Stomach (tissue), 9 donors: ENCODE measurements around the gene OR5H6. TPM values are rescaled to one million over a fixed set of nuclear protein-coding genes. Genes with fewer than 3 reads are reported as not detected.

Experiments used
- DNase-seq, 2 donors: peaks; one replicate each; pipeline versions ENCODE4 v3.0.0 to v3.0.0-alpha.2; 2013 to 2019
- H3K27ac ChIP-seq, 5 donors: fragments of 200-600 bp in 4 of 5; sonication (generic) in 4 of 5; one replicate each; pipeline ENCODE4 v1.5.1; 2013 to 2019; ENCODE audit warnings: mild to moderate bottlenecking in 1 of 5, moderate library complexity in 1 of 5
- H3K27me3 ChIP-seq, 3 donors: fragments of 200-600 bp; sonication (generic); one replicate each; pipeline ENCODE4 v1.5.1; 2017 to 2019; ENCODE audit warnings: mixed run types in 1 of 3
- H3K36me3 ChIP-seq, 4 donors: fragments of 200-600 bp; sonication (generic); 1 replicate in 3 of 4; 2 replicates in 1 of 4; pipeline ENCODE4 v1.5.1; 2016 to 2019
- H3K4me1 ChIP-seq, 4 donors: fragments of 200-600 bp; sonication (generic); one replicate each; pipeline ENCODE4 v1.5.1; 2016 to 2019
- H3K4me3 ChIP-seq, 4 donors: fragments of 200-600 bp; sonication (generic) in 3 of 4; one replicate each; pipeline ENCODE4 v1.5.1; 2016 to 2019; ENCODE audit warnings: mild to moderate bottlenecking in 1 of 4
- H3K9me3 ChIP-seq, 4 donors: fragments of 200-600 bp; sonication (generic); one replicate each; pipeline ENCODE4 v1.5.1; 2016 to 2019
- EP300 ChIP-seq: sonication (generic); formaldehyde crosslinking; IDR thresholded peaks from one replicate; pipeline ENCODE4 v1.6.1; 2017; ENCODE audit warnings: antibody characterized with exemption
- POLR2A ChIP-seq, 4 donors: fragments of 450-650 bp; IDR thresholded peaks; one replicate each; pipeline ENCODE4 v1.6.1; 2016; ENCODE audit warnings: antibody characterized with exemption in 4 of 4, control low read depth in 2 of 4, mild to moderate bottlenecking in 1 of 4, moderate library complexity in 1 of 4
- POLR2AphosphoS5 ChIP-seq, 3 donors: sonication (generic); formaldehyde crosslinking; IDR thresholded peaks; one replicate each; pipeline ENCODE4 v1.6.1; 2016; ENCODE audit warnings: antibody characterized with exemption in 3 of 3
- WGBS, 5 donors: extraction: QIAGEN DNeasy Blood & Tissue Kit in 3 of 5; methylation state at CpG; one replicate each; pipeline versions ENCODE4 v1.1.5 to v1.1.7; 2013 to 2018; 5-methylcytosine and 5-hydroxymethylcytosine counted together
- intact Hi-C: fragments of 100-400 bp; cut with DNase I; formaldehyde crosslinking; loops from one replicate; pipeline ENCODE4 v1.15.1; 2023; ENCODE audit warnings: low total_unique reads
- polyA plus RNA-seq, 3 donors: library from polyadenylated mRNA; stranded (reverse); fragments of 200-250 nt; gene quantifications; one replicate each; pipeline ENCODE4 v1.2.3, GENCODE V29; 2013
- total RNA-seq, 5 donors: library from RNA; depleted of rRNA; stranded (reverse); fragments of >200 nt; gene quantifications; one replicate each; pipeline versions ENCODE4 v1.1.0 to v1.2.3, GENCODE V29; 2014 to 2016
- TF ChIP-seq, protein P1 (sequence below), 7 experiments: fragments of 450-650 bp in 4 of 7; fragments of 200-600 bp in 3 of 7; sonication (generic) in 3 of 7; IDR thresholded peaks; one replicate each; pipeline ENCODE4 v1.5.1; 2016 to 2019; ENCODE audit warnings: antibody characterized with exemption in 7 of 7, control low read depth in 2 of 7, mild to moderate bottlenecking in 1 of 7
- donor health status: healthy with polysubstance abuse.
- donor health status: Bipolar disorder and iron deficiency.
- donor health status: healthy.

OR5H6 gene
- total and polyA plus RNA-seq, 8 donors: not detected

GRCh38 chr3:98274914-98275313 is 10.9 kb downstream of the OR5H6 start:
- no peak overlapping the region for H3K27ac ChIP-seq
- H3K36me3 ChIP-seq: no peaks in the 10 kb centered on the region
- no peaks in the 10 kb centered on the region for H3K27me3 ChIP-seq
- DNase-seq: no peak
- intact Hi-C loops: no loop called here
- peaks cover under 1 to 30% (median 16%) of the 10 kb centered on the region in 4 donors for H3K9me3 ChIP-seq
- WGBS, 5 donors: 79 to 100% (median 85%) methylated on average over 1 to 3 of the region's 3 CpGs
- TF ChIP-seq POLR2A (IDR thresholded peaks at IDR 0.05) (no peak), EP300 (no peak), POLR2AphosphoS5 (IDR thresholded peaks at IDR 0.05) (no peak)
- TF ChIP-seq, protein P1, sequence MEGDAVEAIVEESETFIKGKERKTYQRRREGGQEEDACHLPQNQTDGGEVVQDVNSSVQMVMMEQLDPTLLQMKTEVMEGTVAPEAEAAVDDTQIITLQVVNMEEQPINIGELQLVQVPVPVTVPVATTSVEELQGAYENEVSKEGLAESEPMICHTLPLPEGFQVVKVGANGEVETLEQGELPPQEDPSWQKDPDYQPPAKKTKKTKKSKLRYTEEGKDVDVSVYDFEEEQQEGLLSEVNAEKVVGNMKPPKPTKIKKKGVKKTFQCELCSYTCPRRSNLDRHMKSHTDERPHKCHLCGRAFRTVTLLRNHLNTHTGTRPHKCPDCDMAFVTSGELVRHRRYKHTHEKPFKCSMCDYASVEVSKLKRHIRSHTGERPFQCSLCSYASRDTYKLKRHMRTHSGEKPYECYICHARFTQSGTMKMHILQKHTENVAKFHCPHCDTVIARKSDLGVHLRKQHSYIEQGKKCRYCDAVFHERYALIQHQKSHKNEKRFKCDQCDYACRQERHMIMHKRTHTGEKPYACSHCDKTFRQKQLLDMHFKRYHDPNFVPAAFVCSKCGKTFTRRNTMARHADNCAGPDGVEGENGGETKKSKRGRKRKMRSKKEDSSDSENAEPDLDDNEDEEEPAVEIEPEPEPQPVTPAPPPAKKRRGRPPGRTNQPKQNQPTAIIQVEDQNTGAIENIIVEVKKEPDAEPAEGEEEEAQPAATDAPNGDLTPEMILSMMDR (IDR thresholded peaks at IDR 0.05): no peak
- no peak overlapping the region for H3K4me3 ChIP-seq
- H3K4me1 ChIP-seq: no peaks in the 10 kb centered on the region

DNA sequence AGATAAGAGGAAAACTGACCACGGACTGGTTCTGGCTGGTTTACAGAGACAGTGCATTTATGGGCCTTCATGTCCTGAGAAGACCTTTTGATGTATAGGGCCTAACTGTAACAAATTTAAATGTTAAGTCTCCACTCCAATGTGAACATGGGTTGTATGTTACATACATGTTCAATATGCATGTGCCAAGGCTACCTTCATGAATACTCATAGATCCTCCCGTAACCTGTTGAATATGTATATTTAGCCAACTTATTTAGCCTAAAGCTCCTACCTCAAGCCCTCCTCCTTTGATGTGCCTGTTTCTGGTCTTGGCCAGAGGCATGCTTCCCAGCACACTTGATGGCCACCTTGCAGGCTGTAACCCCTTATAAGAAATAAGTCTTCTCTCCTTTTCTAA is 18.2 kb downstream of the OR5H6 start, which contains the start of gene OR5H2:
Gene OR5H2 (plus strand): TSS at position 301 of the 400 bp plus-strand sequence. CDS start 398 bp downstream, outside the sequence.
- no peak for DNase-seq
- Histone ChIP-seq H3K4me3 (no peak within 1 kb of the TSS), H3K27ac (no peak within 1 kb of the TSS), H3K36me3 (no peaks in the 10 kb centered on the region), H3K4me1 (no peaks in the 10 kb centered on the region), H3K27me3 (no peaks in the 10 kb centered on the region), H3K9me3 (no peaks in the 10 kb centered on the region)
- WGBS, 5 donors: 50 to 71% (median 62%) methylated on average over 2 of the region's 2 CpGs
- intact Hi-C loops: no loop called here
- TF ChIP-seq EP300 (no peak), POLR2AphosphoS5 (IDR thresholded peaks at IDR 0.05) (no peak)
- TF ChIP-seq, protein P1 (IDR thresholded peaks at IDR 0.05): no peak

GRCh38 chr3:98290916-98291315 is 26.9 kb downstream of the OR5H6 start:
- intact Hi-C loops: no loop called here
- Histone ChIP-seq H3K4me3 (no peak overlapping the region), H3K27me3 (no peaks in the 10 kb centered on the region), H3K27ac (no peak overlapping the region), H3K4me1 (no peaks in the 10 kb centered on the region), H3K36me3 (no peaks in the 10 kb centered on the region), H3K9me3 (peaks cover 0 to 15% (median 0%) of the 10 kb centered on the region in 4 donors)
- 33 to 64% (median 39%) methylated on average over 1 of the region's 1 CpG for WGBS, 5 donors
- no peak for DNase-seq
- TF ChIP-seq POLR2A (IDR thresholded peaks at IDR 0.05): no peak
- TF ChIP-seq, protein P1 (IDR thresholded peaks at IDR 0.05): no peak
- TF ChIP-seq EP300: no peak
- no peak for TF ChIP-seq POLR2AphosphoS5 (IDR thresholded peaks at IDR 0.05)

DNA sequence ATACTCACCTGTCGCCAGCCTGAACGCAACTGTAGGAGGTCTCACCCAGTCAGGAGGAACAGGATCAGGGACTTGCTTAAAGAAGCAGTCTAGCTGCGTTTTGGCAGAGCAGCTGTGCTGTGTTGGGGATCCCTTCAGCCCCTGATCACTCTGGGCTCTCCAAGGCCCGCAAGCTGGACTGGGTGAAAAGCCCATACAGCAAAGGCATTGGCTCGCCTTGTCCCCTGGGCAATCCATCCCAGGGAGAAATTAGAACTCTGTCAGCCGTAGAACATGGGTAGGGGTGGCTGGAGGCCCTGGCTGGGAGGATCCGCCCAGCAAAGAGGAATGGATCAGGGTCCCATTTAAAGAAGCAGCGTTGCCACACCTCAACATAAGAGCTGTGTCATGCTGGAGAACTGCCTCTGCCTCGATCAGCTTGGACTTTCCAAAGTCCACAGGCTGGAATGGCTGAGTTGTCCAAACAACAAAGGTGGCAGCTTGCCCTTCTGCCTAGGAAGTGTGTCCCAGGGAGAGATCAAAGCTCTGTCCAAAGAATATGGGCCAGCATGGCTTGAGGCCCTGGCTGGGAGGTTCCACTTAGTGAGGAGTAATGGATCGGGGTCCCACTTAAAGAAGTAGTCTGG is 27.4 kb downstream of the OR5H6 start:
- intact Hi-C loops: no loop called here

More for the DNA sequence above, 27.4 kb downstream of the OR5H6 start:
- Histone ChIP-seq H3K27ac (no peak overlapping the region), H3K4me1 (no peaks in the 10 kb centered on the region), H3K4me3 (no peak overlapping the region), H3K9me3 (peaks cover 0 to 19% (median 2%) of the 10 kb centered on the region in 4 donors), H3K36me3 (no peaks in the 10 kb centered on the region), H3K27me3 (no peaks in the 10 kb centered on the region)
- no peak for TF ChIP-seq POLR2A (IDR thresholded peaks at IDR 0.05)
- TF ChIP-seq, protein P1 (IDR thresholded peaks at IDR 0.05): no peak
- TF ChIP-seq POLR2AphosphoS5 (IDR thresholded peaks at IDR 0.05): no peak
- TF ChIP-seq EP300: no peak
- DNase-seq: no peak
- WGBS, 5 donors: 67 to 86% (median 73%) methylated on average over 9 to 10 of the region's 10 CpGs

Other genes starting within 250 kb of the OR5H6 start
- not detected for gene GABRR3, start 228.9 kb upstream of the OR5H6 start, total RNA-seq
- gene GABRR3, start 228.9 kb upstream of the OR5H6 start, polyA plus RNA-seq: not detected
- gene OR5AC2, start 177.1 kb upstream of the OR5H6 start, total RNA-seq: not detected
- gene OR5AC2, start 177.1 kb upstream of the OR5H6 start, polyA plus RNA-seq: not detected
- not detected for gene OR5H1, start 133.5 kb upstream of the OR5H6 start, total RNA-seq
- gene OR5H1, start 133.5 kb upstream of the OR5H6 start, polyA plus RNA-seq: not detected
- not detected for gene OR5H14, start 116.8 kb upstream of the OR5H6 start, total RNA-seq
- gene OR5H14, start 116.8 kb upstream of the OR5H6 start, polyA plus RNA-seq: not detected
- not detected for gene OR5H15, start 97.5 kb upstream of the OR5H6 start, total RNA-seq
- gene OR5H15, start 97.5 kb upstream of the OR5H6 start, polyA plus RNA-seq: not detected
- gene OR5H2, start 18.3 kb downstream of the OR5H6 start, total RNA-seq: not detected
- not detected for gene OR5H2, start 18.3 kb downstream of the OR5H6 start, polyA plus RNA-seq
- not detected for gene OR5K4, start 89.6 kb downstream of the OR5H6 start, total RNA-seq
- gene OR5K4, start 89.6 kb downstream of the OR5H6 start, polyA plus RNA-seq: not detected
- gene OR5K3, start 126.4 kb downstream of the OR5H6 start, total RNA-seq: not detected
- gene OR5K3, start 126.4 kb downstream of the OR5H6 start, polyA plus RNA-seq: not detected
- gene OR5K1, start 199.0 kb downstream of the OR5H6 start, total RNA-seq: not detected
- gene OR5K1, start 199.0 kb downstream of the OR5H6 start, polyA plus RNA-seq: not detected
- not detected for gene OR5K2, start 233.4 kb downstream of the OR5H6 start, total RNA-seq
- not detected for gene OR5K2, start 233.4 kb downstream of the OR5H6 start, polyA plus RNA-seq